NCI-H2171 treated with DMSO at 0.1 percent for 48 hours (cell line): ENCODE measurements around the gene RASL10B.
A peak's percentile ranks its signal among the peaks of the same experiment; 100 is the strongest.
"Not testable (repeated sequence)": the region's sequence is repeated elsewhere in the genome, so short reads cannot be mapped to it uniquely, and the experiment has no call there.

Experiments
- DNase-seq: peaks from one replicate; lab custom pipeline; 2025; lab: John Stamatoyannopoulos, UW

Gene RASL10B

DNA sequence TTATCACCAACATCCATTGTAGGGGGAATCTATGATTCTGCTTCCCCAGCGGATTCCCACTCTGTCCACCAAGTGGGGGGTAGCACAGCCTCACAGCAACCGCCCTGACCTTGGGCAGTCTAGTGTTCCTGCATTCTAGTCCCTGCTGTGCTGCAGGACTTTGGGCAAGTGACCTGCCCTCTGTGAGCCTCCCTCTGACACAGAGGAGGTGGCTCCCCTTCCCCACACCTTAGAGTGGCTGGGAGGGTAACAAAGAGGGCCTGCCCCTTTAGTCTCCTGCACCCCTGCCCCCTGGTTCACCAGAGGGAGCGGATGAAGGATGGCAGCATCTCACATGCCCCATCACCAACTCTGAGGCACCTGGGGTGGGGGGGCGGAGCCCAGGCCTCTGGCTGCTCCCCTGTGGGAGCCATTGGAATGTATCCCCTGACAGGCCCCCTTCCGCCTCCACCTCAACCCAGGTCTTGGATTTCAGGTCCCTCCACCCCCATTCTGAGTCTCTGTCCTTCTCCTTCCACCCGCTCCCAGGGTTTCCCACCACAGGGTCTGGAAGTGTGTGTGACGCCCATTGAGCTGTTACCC lies 11.5 kb downstream of the RASL10B start:
- DNase-seq, result no peak

DNA sequence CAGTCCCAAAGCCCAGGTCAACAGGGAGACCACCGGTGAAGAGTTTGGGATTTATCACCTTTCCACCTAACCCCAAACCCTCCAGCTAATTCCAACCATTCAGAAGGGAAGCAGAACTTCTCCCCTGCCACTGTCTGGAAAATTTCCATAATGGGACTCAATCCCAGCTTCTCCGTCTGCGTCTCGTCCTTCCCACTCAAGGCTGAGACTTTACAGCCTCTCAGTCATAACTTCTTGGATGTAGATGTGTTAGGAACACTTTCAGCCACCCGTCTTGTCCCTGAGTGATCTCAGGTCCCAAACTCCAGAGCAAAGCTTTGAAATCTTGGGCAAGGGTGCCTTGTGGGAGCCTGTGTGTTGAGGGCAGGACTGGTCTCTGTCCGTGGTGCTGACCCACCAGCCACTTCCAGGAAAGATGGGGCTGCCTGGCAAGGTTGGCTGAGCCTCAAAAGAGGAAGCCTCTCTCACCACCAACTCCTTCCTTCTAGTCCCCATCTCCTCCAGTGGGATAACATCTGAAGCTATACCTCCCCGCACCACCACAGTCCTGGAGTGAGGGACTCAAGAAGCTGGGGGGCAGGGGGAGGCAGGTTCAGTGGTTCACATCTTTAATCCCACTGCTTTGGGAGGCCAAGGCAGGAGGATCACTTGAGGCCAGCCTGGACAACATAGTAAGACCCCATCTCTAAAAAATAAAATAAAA lies 12.3 kb downstream of the RASL10B start:
- no peak for DNase-seq

DNA sequence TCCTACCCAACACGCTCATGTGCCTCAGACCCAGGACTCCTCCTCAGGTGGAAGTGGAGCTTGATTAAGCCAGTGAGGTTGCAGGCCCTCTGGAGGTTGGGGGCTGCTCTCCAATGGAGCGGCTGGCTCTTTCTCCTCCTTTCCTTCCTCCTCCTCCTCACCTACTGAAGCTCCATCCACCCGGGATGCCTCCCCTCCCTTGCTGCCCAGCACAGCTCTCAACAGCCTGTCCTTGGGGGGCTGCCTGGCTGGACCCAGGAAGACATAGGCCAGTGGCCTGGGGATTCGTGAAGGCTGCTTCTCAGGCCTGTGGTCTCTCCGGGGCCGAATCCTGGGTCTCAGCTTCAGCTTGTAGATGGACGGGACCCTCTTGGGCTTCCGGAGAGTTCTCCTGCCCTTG lies 13.4 kb downstream of the RASL10B start:
- no peak for DNase-seq

DNA sequence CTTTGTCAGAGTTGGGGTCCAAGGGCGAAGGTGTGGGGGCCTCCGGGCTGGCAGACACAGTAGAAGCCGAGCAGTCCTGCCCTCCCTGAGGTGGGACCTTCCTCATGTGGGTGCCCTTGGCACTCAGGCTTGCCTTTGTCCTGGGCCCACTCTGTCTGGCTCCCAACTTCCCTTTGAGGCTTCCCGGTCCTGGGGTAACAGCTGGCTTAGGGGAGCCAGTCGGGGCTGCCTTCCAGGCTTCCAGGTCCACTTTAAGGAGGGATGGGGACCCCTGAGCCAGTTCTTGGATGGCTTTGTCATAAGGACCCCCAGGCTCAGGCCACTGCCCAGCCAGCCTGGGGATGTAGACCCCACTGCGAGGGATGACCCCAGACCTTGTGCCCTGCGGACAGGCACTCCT lies 13.8 kb downstream of the RASL10B start:
- no peak for DNase-seq

DNA sequence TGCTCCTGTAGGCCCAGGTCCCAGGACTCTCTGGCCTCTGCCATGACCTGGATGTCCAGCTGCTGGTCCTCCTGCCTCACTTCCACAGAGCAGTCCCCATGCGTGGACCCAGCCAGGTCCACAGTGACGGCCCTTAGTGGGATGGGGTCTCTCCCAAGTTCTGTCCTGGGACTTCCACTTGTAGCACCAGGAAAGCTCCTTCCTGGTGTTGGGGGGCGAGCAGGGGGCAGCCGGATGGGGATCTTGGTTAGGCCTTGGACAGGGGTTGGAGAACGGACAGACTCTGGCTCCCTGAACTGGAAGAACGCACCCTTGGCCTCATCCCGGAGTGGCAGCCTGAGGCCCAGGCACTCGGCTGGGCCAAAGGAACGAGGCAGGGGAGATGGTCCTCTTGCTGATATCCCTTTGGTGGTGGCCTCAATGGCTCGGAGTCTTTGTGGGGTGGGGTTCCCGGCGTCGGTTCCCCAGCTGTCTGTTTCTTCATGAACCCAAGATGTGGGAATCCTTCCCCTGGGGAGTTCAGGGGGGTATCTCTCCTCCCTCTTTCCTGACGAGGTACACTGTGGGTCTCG lies 14.4 kb downstream of the RASL10B start:
- DNase-seq, result no peak

DNA sequence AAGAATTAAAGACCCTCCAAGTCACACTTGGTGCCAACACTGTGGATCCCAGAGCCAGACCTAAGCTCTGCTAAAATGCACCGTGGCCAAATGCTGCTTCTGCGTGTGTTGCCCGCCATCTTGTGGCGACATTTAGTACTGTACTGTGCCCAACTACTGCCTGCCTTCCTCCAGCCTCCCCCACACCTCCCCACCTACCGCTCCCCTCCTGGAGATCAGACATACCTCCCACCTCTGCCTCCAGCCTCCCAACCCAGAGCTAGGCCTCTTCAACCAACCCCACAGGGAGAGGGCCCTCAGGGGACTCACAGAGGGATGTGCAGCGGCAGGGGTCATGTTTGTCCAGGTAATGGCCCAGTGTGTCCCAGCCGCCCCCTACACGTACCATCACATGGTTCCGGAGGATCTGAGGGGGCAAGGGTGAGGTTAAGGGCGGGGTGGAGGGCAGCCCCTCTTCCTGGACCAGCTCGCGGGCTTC lies 16.1 kb downstream of the RASL10B start:
- DNase-seq, result peak; percentile 78

DNA sequence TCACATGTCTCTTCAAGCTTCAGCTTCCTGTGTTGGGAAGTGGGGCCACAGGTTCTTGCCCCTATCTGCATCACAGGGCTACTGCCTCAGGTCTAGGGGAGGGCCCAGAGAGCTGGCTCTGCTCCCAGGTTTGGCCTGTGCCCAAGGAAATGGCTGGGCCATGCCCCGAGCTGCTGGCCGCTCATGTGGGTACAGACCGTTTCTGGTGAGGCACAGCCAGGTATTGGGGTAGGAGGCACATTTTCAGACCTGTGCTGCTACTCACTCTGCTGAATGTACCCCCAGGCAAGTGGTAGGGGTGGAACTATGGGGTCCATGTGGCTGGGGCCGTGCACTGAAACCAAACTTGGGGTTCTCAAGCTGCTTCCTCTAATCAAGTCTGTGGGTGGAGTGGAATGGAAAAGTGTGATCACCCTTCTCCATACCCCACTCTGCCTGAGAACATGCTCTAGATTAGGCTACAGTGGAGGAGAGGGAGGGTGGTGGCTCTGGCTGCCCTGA lies 17.0 kb downstream of the RASL10B start:
- DNase-seq, result no peak

DNA sequence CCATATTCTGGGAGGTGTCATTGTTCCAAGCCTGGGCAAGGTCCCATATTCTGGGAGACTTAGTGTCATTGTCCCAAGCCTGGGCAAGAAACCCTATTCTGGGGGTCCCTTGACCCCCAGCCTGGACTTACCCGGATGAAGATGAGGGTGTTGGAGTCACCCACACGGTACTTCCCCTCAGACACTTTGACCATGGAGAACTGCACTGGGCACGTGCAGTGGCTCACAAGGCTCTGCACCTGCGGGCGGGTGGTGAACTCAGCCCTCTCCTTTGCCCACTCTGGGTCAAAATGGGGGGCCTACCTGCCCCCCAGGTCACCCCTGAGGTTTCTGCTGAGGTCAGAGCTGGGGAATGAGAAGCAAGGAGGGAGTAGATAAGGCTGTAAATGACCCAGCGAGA lies 17.5 kb downstream of the RASL10B start:
- DNase-seq, result no peak

DNA sequence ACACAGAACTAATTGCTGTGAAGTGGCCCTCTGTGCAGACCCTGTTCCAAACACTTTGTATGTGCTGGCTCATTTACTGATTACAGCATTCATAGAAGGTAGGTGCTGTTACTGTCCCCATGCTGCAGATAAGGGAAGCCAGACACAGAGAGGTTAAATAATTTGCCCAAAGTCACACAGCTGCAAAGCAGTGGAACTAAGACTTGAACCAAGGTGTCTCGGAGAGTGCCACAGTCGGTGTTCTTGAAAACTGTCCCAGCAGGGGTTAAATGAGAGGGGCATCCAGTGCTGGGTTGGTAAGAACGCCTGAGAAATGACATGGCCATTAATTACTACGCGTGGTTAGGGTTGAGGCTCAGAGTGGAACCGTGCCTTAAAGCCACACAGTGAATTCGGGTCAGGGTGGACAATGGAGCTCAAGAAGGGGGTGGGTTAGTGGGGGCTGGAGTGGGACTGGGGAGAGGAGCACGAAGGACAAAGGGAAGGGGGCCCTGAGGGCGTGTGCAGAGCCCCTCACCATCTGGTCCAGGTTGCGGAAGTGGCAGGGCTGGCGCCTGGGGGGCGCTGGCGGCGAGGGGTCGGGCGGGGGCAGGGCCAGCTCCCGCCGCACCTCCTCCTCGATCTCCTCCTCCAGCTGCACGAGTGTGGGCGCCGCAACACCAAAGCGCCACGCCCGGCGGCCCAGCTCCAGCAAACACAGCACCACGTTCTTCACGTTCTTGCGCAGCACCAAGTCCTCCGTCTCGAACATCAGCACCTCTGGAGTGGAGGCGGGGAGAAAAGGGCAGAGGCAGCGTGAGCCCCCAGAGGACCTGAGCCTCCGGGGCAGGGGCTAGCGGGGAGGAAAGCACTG lies 18.3 kb downstream of the RASL10B start:
- peak; percentile 10 for DNase-seq

DNA sequence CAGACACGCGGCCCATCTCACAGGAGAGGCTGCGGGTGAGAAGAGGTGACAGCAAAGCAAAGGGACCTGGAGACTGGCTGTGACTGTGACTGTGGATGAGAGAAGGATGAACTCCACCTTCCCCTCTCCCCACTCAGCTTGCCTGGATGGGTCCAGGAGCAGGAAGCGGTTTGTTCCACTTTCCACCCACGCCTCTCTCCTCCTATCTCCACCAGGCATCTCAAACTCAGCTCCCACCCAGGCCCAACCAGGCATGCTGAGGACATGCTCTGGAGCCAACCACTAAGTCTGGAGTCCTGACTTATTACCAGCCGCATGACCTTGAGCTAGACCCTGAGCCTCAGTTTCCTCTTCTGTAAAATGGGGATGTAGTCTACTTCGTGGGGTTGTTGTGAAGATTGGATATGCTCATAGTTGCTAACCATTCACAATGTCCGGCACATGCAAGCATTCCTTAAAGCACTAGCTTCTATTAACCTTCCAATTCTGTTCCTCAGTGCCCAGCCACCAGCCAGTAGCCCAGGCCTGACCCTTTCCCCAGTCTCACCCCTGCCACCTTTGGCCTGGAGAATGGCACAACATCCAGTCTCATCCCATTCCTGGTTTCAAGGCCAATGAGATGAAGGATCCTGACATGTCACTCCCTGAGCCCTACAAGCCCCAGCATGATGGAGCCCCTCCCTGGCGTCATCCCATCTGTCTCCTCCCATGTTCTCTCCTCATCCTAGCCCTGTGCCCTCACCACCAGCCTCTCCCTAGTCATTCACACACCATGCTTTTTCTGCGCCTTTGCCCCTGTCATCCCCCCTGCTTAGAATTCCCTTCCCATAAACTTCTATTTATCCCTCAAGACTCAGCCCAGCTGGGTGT lies 19.3 kb downstream of the RASL10B start:
- DNase-seq, result peak; percentile 80

DNA sequence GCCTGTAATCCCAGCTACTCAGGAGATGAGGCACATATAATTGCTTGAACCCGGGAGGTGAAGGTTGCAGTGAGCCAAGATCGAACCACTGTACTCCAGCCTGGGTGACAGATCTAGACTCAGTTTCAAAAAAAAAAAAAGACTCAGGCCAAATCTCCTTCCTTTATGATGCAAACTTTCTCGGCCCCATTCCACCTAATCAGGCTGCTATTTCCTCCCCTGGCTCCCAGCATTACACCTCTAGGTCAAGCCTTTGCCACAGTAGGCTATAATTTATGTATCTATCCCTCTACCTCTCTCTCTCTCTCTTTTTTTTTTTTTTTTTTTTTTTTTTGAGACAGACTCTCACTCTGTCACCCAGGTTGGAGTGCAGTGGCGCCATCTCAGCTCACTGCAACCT lies 20.1 kb downstream of the RASL10B start:
- not testable (repeated sequence) for DNase-seq

DNA sequence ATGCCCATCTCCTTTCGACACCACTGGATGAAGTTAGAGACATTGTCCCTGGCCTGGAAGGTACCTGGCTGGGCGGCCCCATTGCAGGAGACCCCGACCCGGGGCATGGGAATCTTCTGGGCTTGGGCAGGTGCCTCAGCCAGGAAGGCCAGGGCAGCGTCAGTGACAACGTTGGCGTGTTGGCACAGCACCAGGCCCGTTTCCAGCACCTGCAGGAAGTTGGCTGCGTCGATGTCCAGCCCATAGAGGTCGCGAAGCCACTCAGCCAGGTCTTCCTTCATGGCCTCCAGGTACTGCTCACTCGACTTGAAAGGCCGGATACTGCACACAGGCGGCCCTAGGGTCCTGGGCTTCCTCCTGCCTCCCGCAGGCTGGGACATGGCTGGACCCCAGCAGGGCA lies 21.0 kb downstream of the RASL10B start:
- no peak for DNase-seq

DNA sequence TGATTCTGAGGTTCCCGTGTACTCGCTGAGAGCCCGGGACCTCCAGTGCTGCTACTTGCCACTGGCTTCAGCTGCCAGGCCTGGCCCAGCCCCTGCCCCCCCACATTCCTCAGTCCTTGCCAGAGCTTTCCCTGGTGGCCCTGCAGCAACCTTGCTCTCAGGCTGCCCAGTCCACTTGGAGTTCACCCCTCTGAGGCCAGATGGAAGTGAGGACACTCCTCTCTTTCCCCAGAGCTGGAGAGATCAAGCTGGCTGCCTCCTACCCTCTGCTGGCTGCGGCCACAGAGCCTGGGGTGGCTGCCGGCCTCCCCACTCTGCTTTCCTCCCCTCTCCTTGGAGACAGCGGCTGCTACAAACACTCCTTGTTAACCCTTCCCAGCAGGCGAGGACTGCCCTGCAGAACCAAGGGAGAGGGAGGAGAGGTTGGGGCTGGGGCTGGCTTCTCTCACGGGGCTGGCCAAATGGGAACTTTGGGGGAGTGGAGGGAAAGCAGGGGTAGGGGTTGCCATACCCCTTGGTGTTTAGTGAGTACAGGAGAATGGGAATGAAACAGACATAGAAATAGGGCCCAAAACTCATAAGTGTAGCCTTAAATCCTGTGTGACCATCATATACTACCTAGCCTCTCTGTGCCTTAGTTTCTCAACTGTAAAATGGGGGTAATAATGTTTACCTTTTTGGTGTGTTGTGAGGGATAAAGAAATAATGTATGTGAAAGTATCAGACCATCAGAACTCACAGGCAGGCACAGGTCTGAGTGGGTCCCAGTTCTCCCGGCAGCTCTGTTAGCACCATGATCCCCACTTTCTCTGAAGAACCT lies 21.7 kb downstream of the RASL10B start, which contains the start of gene GAS2L2:
GAS2L2 (minus strand) TSS at position 295 of the 820 bp plus-strand sequence. CDS start 389 bp downstream, outside the sequence.
- DNase-seq, result no peak

DNA sequence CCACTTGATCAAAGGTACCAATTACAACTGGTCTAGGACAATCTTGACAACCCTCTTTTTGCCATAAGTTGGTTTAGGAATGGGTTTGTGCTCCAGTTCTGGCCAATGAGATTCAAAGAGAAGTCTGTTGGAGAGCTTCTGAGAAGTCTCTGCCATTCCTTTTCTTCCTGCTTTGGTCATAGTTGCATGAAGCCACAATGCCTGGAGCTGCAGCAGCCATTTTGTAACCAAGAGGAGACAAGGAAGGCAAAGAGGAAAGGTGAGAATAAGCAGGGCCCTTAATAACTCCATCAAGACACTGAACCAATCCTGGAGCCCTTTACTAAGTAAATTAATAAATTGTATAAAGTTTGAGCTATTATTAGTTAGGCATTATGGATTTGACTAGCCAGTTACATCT lies 25.8 kb downstream of the RASL10B start:
- DNase-seq, result no peak

DNA sequence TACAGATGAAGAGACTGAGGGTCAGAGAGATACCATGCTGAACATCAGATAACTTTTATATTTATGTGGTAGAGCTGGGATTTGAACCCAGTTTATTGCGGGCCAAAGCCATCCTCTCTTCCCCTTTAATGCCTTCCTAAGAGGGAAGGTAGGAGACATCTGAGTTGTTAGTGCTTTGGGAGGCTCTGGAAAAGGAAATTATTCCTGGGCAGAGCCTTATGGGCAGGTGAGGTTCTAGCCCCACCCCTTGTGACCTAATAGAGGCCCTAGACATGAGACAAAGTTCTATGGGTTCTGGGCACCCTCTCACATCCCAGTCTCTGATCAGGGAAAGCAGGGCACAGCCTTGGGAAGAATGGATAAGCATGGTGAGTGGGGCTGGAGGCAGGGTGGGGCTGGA lies 29.1 kb downstream of the RASL10B start, which contains the start of gene C17orf50:
C17orf50 (plus strand) TSS at position 301 of the 400 bp plus-strand sequence; CDS start at position 356, 55 bp downstream.
- DNase-seq, result no peak

DNA sequence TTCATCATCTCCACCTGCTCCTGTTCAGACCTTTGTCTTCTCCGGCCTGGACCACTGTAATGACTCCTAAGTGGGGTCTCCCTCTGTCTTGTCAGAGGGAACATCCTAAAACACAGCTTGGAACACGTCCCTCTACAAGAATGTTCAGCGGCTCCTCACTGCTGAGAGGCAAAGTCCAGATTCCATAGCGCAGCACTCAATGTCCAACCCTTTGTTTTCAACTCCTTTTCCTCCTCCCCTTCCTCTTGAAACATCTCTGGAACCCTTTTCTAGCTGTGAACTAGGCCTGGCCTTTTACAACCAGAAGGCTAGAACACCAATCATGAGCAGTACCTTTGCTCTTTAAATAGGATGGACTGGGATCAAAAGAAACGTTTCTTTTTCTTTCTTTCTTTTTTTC lies 30.2 kb downstream of the RASL10B start:
- no peak for DNase-seq

DNA sequence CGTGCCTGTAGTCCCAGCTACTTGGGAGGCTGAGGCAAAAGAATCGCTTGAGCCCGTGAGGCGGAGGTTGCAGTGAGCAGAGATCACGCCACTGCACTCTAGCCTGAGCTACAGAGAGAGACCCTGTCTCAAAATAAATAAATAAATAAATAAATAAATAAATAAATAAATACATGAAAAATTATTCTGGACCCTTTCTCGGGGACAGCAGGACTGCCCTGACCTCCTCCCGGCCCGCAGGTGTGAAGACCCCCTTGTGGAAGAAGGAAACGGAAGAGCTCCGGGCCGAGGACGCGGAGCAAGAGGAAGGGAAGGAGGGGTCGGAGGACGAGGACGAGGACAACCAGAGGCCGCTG lies 32.3 kb downstream of the RASL10B start:
- no peak for DNase-seq

DNA sequence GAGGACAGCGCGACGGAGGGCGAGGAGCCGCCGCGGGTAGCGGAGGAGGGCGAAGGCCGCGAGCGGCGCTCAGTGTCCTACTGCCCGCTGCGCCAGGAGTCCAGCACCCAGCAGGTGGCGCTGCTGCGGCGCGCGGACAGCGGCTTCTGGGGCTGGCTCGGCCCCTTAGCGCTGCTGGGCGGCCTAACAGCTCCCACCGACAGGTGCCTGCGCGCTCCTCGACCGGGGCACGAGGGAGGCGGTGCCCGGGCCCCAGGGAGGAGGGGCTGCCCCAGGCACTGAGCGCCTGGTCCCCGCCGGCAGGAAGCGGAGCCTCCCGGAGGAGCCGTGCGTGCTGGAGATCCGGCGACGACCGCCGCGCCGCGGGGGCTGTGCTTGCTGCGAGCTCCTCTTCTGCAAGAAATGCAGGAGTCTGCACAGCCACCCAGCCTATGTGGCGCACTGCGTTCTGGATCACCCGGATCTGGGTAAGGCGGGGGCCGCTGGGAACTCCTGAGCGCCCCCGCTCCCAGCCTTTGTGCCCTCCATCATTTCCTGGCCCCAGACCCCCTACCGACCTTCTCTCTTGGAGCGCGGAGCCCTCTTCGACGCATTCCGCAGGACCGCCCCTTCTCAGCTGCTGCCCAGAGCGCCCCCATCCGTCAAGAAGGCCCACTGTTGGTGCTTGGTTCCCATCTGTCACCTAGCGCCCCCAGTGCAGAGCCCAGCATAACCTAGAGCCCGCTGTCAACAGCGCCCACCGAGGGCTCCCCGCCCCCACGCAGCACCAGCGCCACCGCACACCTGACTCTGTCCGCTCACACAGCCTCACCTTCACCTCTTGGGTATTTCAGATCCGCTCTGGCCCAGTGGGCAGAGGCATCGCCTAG lies 32.9 kb downstream of the RASL10B start:
- peak; percentile 89 for DNase-seq

DNA sequence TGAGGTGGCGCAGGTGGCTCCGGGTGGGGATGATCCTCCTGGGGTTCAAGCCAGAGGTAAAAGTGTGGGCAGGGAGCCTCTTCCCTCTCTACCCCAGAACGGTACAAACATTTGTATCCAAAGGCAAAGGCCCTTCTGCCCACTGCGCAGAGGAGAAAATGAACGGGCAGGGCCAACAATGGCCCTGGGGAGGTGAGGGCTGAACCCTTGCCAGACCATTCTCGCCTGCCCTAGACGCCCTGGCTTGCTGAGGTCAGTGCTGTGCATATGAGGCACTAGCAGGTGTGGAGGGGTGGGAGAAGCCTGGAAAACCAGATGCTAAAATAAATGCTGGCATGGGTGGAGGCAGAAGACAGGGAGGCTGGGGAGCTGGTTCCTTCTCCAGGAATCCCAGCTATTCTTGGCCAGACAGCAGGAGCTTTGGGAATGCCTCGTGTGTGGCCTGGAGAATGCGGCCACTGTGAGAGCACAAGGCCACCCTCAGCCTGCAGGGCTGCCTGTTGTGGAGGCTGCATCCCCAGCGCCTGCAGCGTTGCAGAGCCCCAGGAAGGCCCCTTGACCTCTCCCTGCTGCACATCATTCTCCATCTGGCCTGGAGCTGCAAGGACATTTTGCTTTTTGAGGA lies 33.8 kb downstream of the RASL10B start:
- no peak for DNase-seq
